IMR-90 (cell line): ENCODE data around the gene SPINDOC. TPM values are rescaled to one million over a fixed set of nuclear protein-coding genes. Genes with fewer than 3 reads are reported as not detected.

Experiments
- ATAC-seq: fragments of 200-7000 bp; cut with Tn5 transposase; 2 replicates; pipeline ENCODE4 v1.9.1; 2020; ENCODE audit warnings: low read depth, mild to moderate bottlenecking, moderate library complexity
- BruUV-seq: library from RNA; stranded (reverse); fragments of 400-500 nt; replicated peaks from 2 replicates; lab custom pipeline; 2021; lab: Mats Ljungman, UMichigan
- CTCF ChIA-PET: fragments of 300-600 bp; formaldehyde crosslinking; extraction: SDS; loops from one replicate; lab custom pipeline; 2021; ENCODE audit warnings: antibody characterized with exemption; lab: Yijun Ruan, JAX
- POLR2A ChIA-PET: fragments of 300-600 bp; sonication (Branson Sonifier 250); formaldehyde crosslinking; loops from one replicate; lab custom pipeline; 2022; ENCODE audit warnings: antibody characterized with exemption; ENCODE audit not compliant: unreplicated experiment; lab: Charles Lee
- DNase-seq: peaks from one replicate; pipeline ENCODE4 v3.0.0; 2013
- H2AFZ ChIP-seq: replicated peaks from 2 replicates; pipeline ENCODE3; 2013; ENCODE audit warnings: low read length, mild to moderate bottlenecking; ENCODE audit not compliant: poor library complexity
- H2AK5ac ChIP-seq: 2 replicates; pipeline ENCODE4 v1.6.1; 2013; ENCODE audit warnings: low read depth, low read length, inconsistent platforms
- H2AK9ac ChIP-seq: replicated peaks from 2 replicates; pipeline ENCODE3; 2013; ENCODE audit warnings: mild to moderate bottlenecking, low read depth, low read length, moderate library complexity; ENCODE audit not compliant: poor library complexity
- H2BK120ac ChIP-seq: 2 replicates; pipeline ENCODE4 v1.6.1; 2013; ENCODE audit warnings: low read depth, low read length, inconsistent platforms
- H2BK15ac ChIP-seq: 3 replicates; pipeline ENCODE4 v1.6.1; 2013; ENCODE audit warnings: low read depth, low read length, inconsistent platforms
- H2BK20ac ChIP-seq: 2 replicates; pipeline ENCODE4 v1.6.1; 2013; ENCODE audit warnings: low read depth, mild to moderate bottlenecking, inconsistent platforms, low read length, moderate library complexity
- H2BK5ac ChIP-seq: 2 replicates; pipeline ENCODE4 v1.6.1; 2013; ENCODE audit warnings: mild to moderate bottlenecking, low read depth, low read length, inconsistent platforms; ENCODE audit not compliant: poor library complexity, severe bottlenecking
- H3K14ac ChIP-seq: replicated peaks from 2 replicates; pipeline ENCODE4 v1.6.1; 2013; ENCODE audit warnings: low read depth, low read length, inconsistent platforms
- H3K18ac ChIP-seq: 2 replicates; pipeline ENCODE4 v1.6.1; 2013; ENCODE audit warnings: low read depth, low read length, control low read depth
- H3K23ac ChIP-seq: 2 replicates; pipeline ENCODE4 v1.6.1; 2013; ENCODE audit warnings: low read depth, low read length, inconsistent platforms
- H3K27ac ChIP-seq: 2 replicates; pipeline ENCODE4 v1.5.1; 2013; ENCODE audit warnings: mild to moderate bottlenecking, control low read depth, low read length; ENCODE audit not compliant: insufficient read depth
- H3K27me3 ChIP-seq: 2 replicates; pipeline ENCODE4 v1.6.1; 2013; ENCODE audit warnings: low read length; ENCODE audit not compliant: control insufficient read depth, insufficient read depth
- H3K36me3 ChIP-seq: 2 replicates; pipeline ENCODE4 v1.6.1; 2013; ENCODE audit warnings: low read length, mixed read lengths; ENCODE audit not compliant: control insufficient read depth, insufficient read depth
- H3K4ac ChIP-seq: 2 replicates; pipeline ENCODE4 v1.6.1; 2013; ENCODE audit warnings: low read depth, low read length, inconsistent platforms
- H3K4me1 ChIP-seq: 2 replicates; pipeline ENCODE4 v1.6.1; 2013; ENCODE audit warnings: low read length, mixed read lengths; ENCODE audit not compliant: control insufficient read depth, insufficient read depth
- H3K4me2 ChIP-seq: 2 replicates; pipeline ENCODE4 v1.6.1; 2013; ENCODE audit warnings: low read depth, mild to moderate bottlenecking, control low read depth, low read length, moderate library complexity
- H3K4me3 ChIP-seq: 2 replicates; pipeline ENCODE4 v1.5.1; 2013; ENCODE audit warnings: low read depth, mild to moderate bottlenecking, control low read depth, low read length, moderate library complexity; ENCODE audit not compliant: insufficient read depth
- H3K56ac ChIP-seq: 2 replicates; pipeline ENCODE4 v1.6.1; 2013; ENCODE audit warnings: low read length, inconsistent platforms; ENCODE audit not compliant: insufficient read depth; ENCODE audit errors: extremely low read depth
- H3K79me1 ChIP-seq, 2 experiments: 2 replicates each; pipeline ENCODE4 v1.6.1; 2013; ENCODE audit warnings: low read length in 2 of 2, inconsistent platforms in 1 of 2, low read depth in 1 of 2
- H3K9ac ChIP-seq: 2 replicates; pipeline ENCODE4 v1.6.1; 2013; ENCODE audit warnings: low read depth, low read length, control low read depth
- H3K9me1 ChIP-seq: 2 replicates; pipeline ENCODE4 v1.6.1; 2013; ENCODE audit warnings: low read length, inconsistent platforms; ENCODE audit not compliant: insufficient read depth
- H3K9me3 ChIP-seq: 2 replicates; pipeline ENCODE4 v1.6.1; 2013; ENCODE audit warnings: low read length; ENCODE audit not compliant: control insufficient read depth, insufficient read depth
- H4K20me1 ChIP-seq: 2 replicates; pipeline ENCODE4 v1.6.1; 2013; ENCODE audit warnings: low read length, inconsistent platforms; ENCODE audit not compliant: insufficient read depth
- H4K5ac ChIP-seq: 2 replicates; pipeline ENCODE4 v1.6.1; 2013; ENCODE audit warnings: mild to moderate bottlenecking, low read depth, low read length, control low read depth
- H4K8ac ChIP-seq, 2 experiments: 2 replicates each; pipeline ENCODE4 v1.6.1; 2013; ENCODE audit warnings: low read depth in 2 of 2, low read length in 2 of 2, control low read depth in 1 of 2, inconsistent platforms in 1 of 2
- H4K91ac ChIP-seq: 2 replicates; pipeline ENCODE4 v1.6.1; 2013; ENCODE audit warnings: low read depth, low read length, inconsistent platforms; ENCODE audit not compliant: insufficient read depth
- BHLHE40 ChIP-seq: fragments of 150-350 bp; IDR thresholded peaks from 2 replicates; pipeline ENCODE4 v1.6.1; 2016; ENCODE audit warnings: mild to moderate bottlenecking, low read depth, low read length
- ELK1 ChIP-seq: fragments of 150-350 bp; IDR thresholded peaks from 2 replicates; pipeline ENCODE4 v1.6.1; 2016; ENCODE audit warnings: low read depth, mild to moderate bottlenecking, low read length, moderate library complexity, borderline replicate concordance
- FOS ChIP-seq: fragments of 150-350 bp; IDR thresholded peaks from 2 replicates; pipeline ENCODE4 v1.6.1; 2016; ENCODE audit warnings: low read depth, low read length
- MAFK ChIP-seq: IDR thresholded peaks from 2 replicates; pipeline ENCODE4 v1.6.1; 2012; ENCODE audit warnings: low read depth, low read length, improper control_type of control experiment
- MXI1 ChIP-seq: IDR thresholded peaks from 2 replicates; pipeline ENCODE4 v1.6.1; 2012; ENCODE audit warnings: low read depth, mild to moderate bottlenecking, low read length, moderate library complexity, borderline replicate concordance
- NFE2L2 ChIP-seq: fragments of 150-350 bp; IDR thresholded peaks from 2 replicates; pipeline ENCODE4 v1.6.1; 2016; ENCODE audit warnings: low read depth, mild to moderate bottlenecking, low read length
- POLR2A ChIP-seq: IDR thresholded peaks from 2 replicates; pipeline ENCODE4 v1.6.1; 2012; ENCODE audit warnings: mild to moderate bottlenecking, low read depth, low read length
- RAD21 ChIP-seq: IDR thresholded peaks from 2 replicates; pipeline ENCODE4 v1.6.1; 2012; ENCODE audit warnings: low read length, improper control_type of control experiment
- RCOR1 ChIP-seq: IDR thresholded peaks from 2 replicates; pipeline ENCODE4 v1.6.1; 2012; ENCODE audit warnings: mild to moderate bottlenecking, low read length, improper control_type of control experiment; ENCODE audit not compliant: insufficient replicate concordance
- RFX5 ChIP-seq: IDR thresholded peaks from 2 replicates; pipeline ENCODE4 v1.8.0; 2012; ENCODE audit warnings: low read depth, mild to moderate bottlenecking, low read length, moderate library complexity
- USF2 ChIP-seq: fragments of 150-350 bp; IDR thresholded peaks from 2 replicates; pipeline ENCODE4 v1.6.1; 2017; ENCODE audit warnings: mild to moderate bottlenecking, antibody characterized with exemption, low read length, low read depth
- WGBS, 2 experiments: methylation state at CpG; one replicate each; pipeline versions ENCODE4 v1.1.5 to v1.1.7; 2013; ENCODE audit warnings: missing lambda C conversion rate in 2 of 2; ENCODE audit not compliant: insufficient read length in 1 of 2; ENCODE audit errors: extremely low coverage in 2 of 2; 5-methylcytosine and 5-hydroxymethylcytosine counted together
- dilution Hi-C: fragments of 300-500 bp; cut with HindIII; formaldehyde crosslinking; loops from one replicate; pipeline ENCODE4 v1.14.3; 2018; ENCODE audit warnings: low sequenced_read_pairs; ENCODE audit not compliant: unreplicated experiment
- in situ Hi-C: fragments of 300-500 bp; cut with MboI; formaldehyde crosslinking; loops from 3 replicates; pipeline ENCODE4 v1.14.3; 2019; ENCODE audit warnings: low sequenced_read_pairs, inconsistent platforms, mixed read lengths
- intact Hi-C: fragments of 100-400 bp; cut with micrococcal nuclease; formaldehyde crosslinking; loops from 2 replicates; pipeline ENCODE4 v1.10.0; 2022
- polyA plus RNA-seq, 3 experiments: library from polyadenylated mRNA; depleted of rRNA; stranded (reverse); fragments of >200 nt; gene quantifications; 2 replicates each; pipeline ENCODE4 v1.2.3, GENCODE V29; 2012; ENCODE audit warnings: low replicate concordance in 1 of 3
- total RNA-seq: library from RNA; depleted of rRNA; stranded (reverse); fragments of >200 nt; gene quantifications from 2 replicates; pipeline ENCODE4 v1.2.3, GENCODE V29; 2012

The SPINDOC gene
- total and polyA plus RNA-seq, 2 of the 4 experiments (the other 2 are of a cell fraction): 10.0 to 29.9 TPM

GRCh38 chr11:63818609-63819008 lies 5.4 kb downstream of the SPINDOC start:
- Histone ChIP-seq H3K79me1 (peaks cover 36 to 83% of the 10 kb centered on the region in 2 experiments), H3K4me3 (no peak overlapping the region), H3K56ac (no peak overlapping the region), H3K36me3 (peaks cover 63% of the 10 kb centered on the region), H2BK20ac (no peak overlapping the region), H3K4me1 (peaks cover 1% of the 10 kb centered on the region; the same call in 1 of the 2 replicates), H4K5ac (no peak overlapping the region), H2AFZ (no peak overlapping the region), H3K4ac (no peak overlapping the region), H2BK120ac (no peak overlapping the region), H3K23ac (no peak overlapping the region), H2AK5ac (no peak overlapping the region), H3K9me1 (peaks cover 9% of the 10 kb centered on the region), H3K14ac (no peak overlapping the region), H4K8ac (no peak overlapping the region), H3K27ac (no peak overlapping the region), H3K9ac (no peak overlapping the region), H3K18ac (no peak overlapping the region), H3K4me2 (no peak overlapping the region), H4K91ac (no peak overlapping the region), H3K9me3 (no peaks in the 10 kb centered on the region), H2BK15ac (no peak overlapping the region), H2BK5ac (no peak overlapping the region), H3K27me3 (no peaks in the 10 kb centered on the region), H2AK9ac (no peak overlapping the region), H4K20me1 (peaks cover 42% of the 10 kb centered on the region)
- POLR2A ChIA-PET: no interaction called here
- in situ Hi-C loops: no loop called here
- dilution Hi-C loops: no loop called here
- WGBS, 2 experiments: 96% methylated on average over 8 of the region's 19 CpGs; no CpG with 5 or more reads in 1 of the 2 experiments
- intact Hi-C loops: no loop called here
- ATAC-seq: no peak
- CTCF ChIA-PET: no interaction called here
- BruUV-seq: no TSS peak
- TF ChIP-seq RAD21 (no peak), BHLHE40 (no peak), POLR2A (no peak), ELK1 (no peak), USF2 (no peak), MAFK (no peak), RCOR1 (no peak), MXI1 (no peak), NFE2L2 (no peak), RFX5 (no peak), FOS (no peak)
- no peak for DNase-seq
